Umbilical cord (tissue), 2 donors: Measurements from ENCODE around the gene TPST2. TPM values are rescaled to one million over a fixed set of nuclear protein-coding genes. Genes with fewer than 3 reads are reported as not detected.

Experiments
- DNase-seq: peaks from one replicate; pipeline ENCODE4 v3.0.0-alpha.2; 2015; ENCODE audit warnings: low spot score
- total RNA-seq: library from RNA; depleted of rRNA; stranded (reverse); fragments of >200 nt; gene quantifications from one replicate; pipeline ENCODE4 v1.2.3, GENCODE V29; 2014; ENCODE audit warnings: low replicate concordance; ENCODE audit not compliant: insufficient read depth

Gene TPST2
- total RNA-seq, 1 donor from 2014 or later, result 9.9 TPM

- no peak for DNase-seq
These were observed 34.5 kb downstream of the TPST2 start for GRCh38 chr22:26555478-26555877.

GRCh38 chr22:26554956-26555355 is 35.0 kb downstream of the TPST2 start:
- DNase-seq, result no peak

- peak; percentile 18 for DNase-seq
These were observed 36.7 kb downstream of the TPST2 start for GRCh38 chr22:26553056-26553752.

GRCh38 chr22:26552466-26552865 is 37.5 kb downstream of the TPST2 start:
- no peak for DNase-seq

- no peak for DNase-seq
These were observed 38.4 kb downstream of the TPST2 start for GRCh38 chr22:26551568-26551967.

GRCh38 chr22:26550498-26551033 is 39.4 kb downstream of the TPST2 start:
- DNase-seq, result peak; percentile 41

GRCh38 chr22:26549902-26550497 is 39.9 kb downstream of the TPST2 start:
- DNase-seq, result no peak

GRCh38 chr22:26548984-26549383 is 40.9 kb downstream of the TPST2 start:
- peak; percentile 72 for DNase-seq

- DNase-seq, result no peak
These were observed 41.6 kb downstream of the TPST2 start for GRCh38 chr22:26548303-26548702.

- DNase-seq, result no peak
These were observed 42.1 kb downstream of the TPST2 start for GRCh38 chr22:26547837-26548236.

GRCh38 chr22:26547426-26547825 is 42.5 kb downstream of the TPST2 start:
- DNase-seq, result no peak

- no peak for DNase-seq
These were observed 43.6 kb downstream of the TPST2 start for GRCh38 chr22:26546282-26546681.

- DNase-seq, result no peak
These were observed 44.1 kb downstream of the TPST2 start for GRCh38 chr22:26545827-26546226.

GRCh38 chr22:26545385-26545784 is 44.5 kb downstream of the TPST2 start:
- no peak for DNase-seq

- no peak for DNase-seq
These were observed 45.4 kb downstream of the TPST2 start for GRCh38 chr22:26544489-26544888.

- peak; percentile 13 for DNase-seq
These were observed 47.1 kb downstream of the TPST2 start for GRCh38 chr22:26542831-26543230.

- DNase-seq, result no peak
These were observed 48.6 kb downstream of the TPST2 start for GRCh38 chr22:26541167-26541819.

GRCh38 chr22:26540119-26540518 is 49.8 kb downstream of the TPST2 start:
- no peak for DNase-seq

- DNase-seq, result no peak
These were observed 53.2 kb downstream of the TPST2 start for GRCh38 chr22:26536762-26537134.

- no peak for DNase-seq
These were observed 53.7 kb downstream of the TPST2 start for GRCh38 chr22:26536056-26536761.

- DNase-seq, result no peak
These were observed 54.4 kb downstream of the TPST2 start for GRCh38 chr22:26535603-26535908.

- no peak for DNase-seq
These were observed 54.9 kb downstream of the TPST2 start for GRCh38 chr22:26534874-26535602.
